GM13977 (cell line): ENCODE data around the gene CRYBB1.

Source experiments
- DNase-seq: peaks from one replicate; pipeline ENCODE4 v3.0.0; 2012; ENCODE audit warnings: low spot score
- in situ Hi-C: fragments of 300-500 bp; cut with MboI; formaldehyde crosslinking; loops from one replicate; pipeline ENCODE4 v1.12.0; 2022; ENCODE audit warnings: low sequenced_read_pairs, low pct_unique_long_range_greater_than_20kb, mixed read lengths, inconsistent platforms; ENCODE audit not compliant: unreplicated experiment
- TF ChIP-seq, protein P1 (sequence below): IDR thresholded peaks from 2 replicates; pipeline ENCODE4 v1.5.1; 2012; ENCODE audit warnings: mild to moderate bottlenecking, control low read depth; ENCODE audit not compliant: insufficient read depth; ENCODE audit errors: extremely low read depth, missing control alignments

Gene CRYBB1

DNA sequence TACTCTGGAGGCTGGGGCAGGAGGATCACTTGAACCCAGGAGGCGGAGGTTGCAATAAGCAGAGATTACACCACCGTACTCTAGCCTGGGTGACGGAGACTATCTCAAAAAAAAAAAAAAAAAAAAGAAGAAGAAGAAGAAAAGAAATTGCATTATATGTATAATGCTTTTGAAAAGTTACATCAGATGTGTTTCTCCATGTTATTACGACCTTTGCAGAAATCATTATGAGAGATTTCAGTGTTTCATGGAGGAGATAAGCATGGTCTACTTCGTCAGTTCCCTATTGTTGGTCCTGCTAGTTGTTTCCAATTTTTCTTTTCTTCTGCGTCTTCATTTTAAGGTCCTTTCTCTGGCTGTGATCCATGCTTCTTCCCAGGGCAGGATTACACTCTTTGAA, 42.5 kb upstream of the CRYBB1 start:
- TF ChIP-seq, protein P1, sequence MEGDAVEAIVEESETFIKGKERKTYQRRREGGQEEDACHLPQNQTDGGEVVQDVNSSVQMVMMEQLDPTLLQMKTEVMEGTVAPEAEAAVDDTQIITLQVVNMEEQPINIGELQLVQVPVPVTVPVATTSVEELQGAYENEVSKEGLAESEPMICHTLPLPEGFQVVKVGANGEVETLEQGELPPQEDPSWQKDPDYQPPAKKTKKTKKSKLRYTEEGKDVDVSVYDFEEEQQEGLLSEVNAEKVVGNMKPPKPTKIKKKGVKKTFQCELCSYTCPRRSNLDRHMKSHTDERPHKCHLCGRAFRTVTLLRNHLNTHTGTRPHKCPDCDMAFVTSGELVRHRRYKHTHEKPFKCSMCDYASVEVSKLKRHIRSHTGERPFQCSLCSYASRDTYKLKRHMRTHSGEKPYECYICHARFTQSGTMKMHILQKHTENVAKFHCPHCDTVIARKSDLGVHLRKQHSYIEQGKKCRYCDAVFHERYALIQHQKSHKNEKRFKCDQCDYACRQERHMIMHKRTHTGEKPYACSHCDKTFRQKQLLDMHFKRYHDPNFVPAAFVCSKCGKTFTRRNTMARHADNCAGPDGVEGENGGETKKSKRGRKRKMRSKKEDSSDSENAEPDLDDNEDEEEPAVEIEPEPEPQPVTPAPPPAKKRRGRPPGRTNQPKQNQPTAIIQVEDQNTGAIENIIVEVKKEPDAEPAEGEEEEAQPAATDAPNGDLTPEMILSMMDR: no peak
- DNase-seq: no peak
- in situ Hi-C loops: no loop called here

DNA sequence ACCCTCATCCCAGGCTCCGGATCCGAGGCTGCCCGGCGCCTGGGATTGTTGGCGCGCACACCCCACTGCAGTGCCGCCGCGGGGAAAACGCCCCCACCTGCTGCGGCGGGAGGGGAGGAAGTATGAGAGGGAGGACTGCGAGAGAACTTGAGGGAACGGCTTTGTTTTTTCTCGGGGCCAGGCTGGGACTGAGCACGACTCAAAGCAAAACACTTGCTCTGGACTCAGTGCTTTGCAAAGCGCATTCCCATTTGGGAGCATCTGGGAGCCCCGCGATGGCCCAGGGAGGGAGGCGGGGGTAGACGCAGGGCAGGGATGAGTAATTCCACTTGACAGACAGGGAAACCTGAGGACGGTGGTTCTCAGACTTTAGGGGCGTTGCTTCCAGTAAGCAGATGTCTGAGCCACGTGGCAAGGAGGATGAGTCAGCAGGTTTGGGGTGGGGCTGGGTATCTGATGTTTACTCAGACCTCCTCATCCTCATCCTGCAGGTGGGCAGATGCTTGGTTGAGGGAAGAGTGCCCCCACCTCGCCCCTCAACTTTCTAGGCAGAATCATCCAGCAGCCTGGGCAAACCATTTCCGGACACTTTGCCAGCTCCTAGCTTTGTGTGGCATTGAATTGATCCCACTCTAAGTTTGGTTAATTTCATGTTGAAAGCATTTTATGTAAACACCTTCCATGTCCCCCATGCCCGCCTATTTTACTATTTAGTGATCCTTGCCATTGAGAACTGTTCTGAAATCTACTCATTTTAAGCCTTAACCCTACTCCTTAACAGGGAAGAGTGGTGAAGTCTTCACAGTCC, 41.0 kb upstream of the CRYBB1 start:
- in situ Hi-C loops: no loop called here
- TF ChIP-seq, protein P1: no peak
- peak; percentile 81 for DNase-seq

DNA sequence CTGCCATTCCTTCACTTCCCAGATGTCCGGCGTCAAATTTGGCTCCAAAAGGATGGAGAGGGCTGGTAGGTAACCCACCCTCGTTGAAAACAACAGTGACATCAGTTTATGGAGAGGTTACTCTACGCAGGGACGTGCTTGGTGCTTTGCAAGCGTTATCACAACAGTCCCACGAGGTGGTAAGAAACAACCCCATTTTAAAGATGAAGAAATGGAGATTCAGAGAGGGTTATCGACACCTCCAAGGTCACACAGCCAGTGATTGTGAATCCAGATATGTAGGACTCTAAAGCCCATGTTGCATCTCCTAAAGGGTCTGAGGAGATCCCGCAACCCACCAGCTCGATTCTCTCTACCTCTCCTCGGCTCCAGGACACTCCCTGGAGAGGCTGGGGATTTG, 40.3 kb upstream of the CRYBB1 start:
- TF ChIP-seq, protein P1: no peak
- peak; percentile 38 for DNase-seq
- in situ Hi-C loops: no loop called here

DNA sequence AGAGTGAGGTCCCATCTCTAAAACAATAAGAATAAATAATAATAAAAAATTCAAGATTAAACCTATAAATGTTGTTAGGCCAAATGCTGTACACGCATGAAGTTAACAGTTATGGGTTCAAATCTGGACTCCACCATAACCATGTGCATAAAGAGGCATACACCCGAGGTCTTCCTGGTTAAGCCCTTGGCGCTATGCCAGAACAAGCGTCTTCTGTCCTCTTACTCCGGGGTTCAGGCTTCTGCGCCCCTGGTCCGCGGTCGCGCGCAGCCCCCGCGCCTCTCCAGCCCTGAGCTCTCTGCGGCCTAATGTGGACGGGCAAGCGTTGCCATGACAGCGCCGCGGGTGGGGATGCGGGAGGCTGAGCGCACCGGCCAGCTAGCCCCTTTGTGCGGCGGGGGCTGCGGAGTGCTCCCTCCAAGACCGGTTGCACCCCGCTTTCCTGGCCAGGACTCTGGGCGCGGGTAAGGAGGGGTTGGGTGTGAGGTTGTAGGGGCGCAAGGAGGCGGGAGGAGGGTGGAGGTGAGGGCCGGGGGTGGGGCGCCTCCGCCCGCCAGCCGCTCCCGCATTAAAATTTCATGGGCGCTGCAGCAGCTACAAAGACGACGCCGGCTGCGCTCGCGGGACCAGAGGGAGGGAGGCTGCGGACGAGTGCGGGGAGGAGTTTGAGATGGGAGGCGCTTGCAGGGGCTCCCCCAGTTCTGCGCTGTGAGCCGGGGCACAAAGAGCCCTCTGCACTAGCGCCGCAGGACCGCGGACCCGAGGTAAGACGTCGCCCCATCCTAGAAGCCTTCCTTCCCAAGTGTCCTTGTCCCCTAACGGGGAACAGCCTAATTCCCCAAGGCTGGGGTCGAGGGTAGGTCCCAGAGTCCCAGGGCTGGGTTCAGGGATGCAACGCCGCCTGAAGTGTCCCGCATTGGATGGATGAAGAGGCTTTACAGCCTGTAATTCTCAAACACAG, 39.3 kb upstream of the CRYBB1 start, which contains the start of gene MIAT:
Gene MIAT (plus strand): TSS at position 698 of the 961 bp plus-strand sequence.
- DNase-seq: peak; percentile 86
- TF ChIP-seq, protein P1: no peak
- in situ Hi-C loops: no loop called here

DNA sequence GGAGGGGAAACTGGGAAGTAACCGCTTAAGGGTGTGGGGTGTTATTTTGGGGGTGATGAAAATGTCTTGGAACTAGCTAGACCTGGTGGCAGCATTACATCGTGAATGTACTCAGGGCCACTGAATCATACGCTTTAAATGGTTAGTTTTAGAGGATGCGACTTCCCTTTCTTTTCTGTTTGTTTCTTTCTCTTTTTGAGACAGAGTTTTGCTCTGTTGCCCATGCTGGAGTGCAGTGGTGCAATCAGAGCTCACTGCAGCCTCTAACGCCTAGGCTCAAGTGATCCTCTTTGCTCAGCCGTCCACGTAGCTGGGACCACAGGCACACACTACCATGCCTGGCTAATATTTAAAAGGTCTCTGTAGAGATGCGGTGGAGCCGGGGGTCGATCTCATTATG, 34.0 kb upstream of the CRYBB1 start:
- TF ChIP-seq, protein P1: no peak
- DNase-seq: no peak
- in situ Hi-C loops: no loop called here

DNA sequence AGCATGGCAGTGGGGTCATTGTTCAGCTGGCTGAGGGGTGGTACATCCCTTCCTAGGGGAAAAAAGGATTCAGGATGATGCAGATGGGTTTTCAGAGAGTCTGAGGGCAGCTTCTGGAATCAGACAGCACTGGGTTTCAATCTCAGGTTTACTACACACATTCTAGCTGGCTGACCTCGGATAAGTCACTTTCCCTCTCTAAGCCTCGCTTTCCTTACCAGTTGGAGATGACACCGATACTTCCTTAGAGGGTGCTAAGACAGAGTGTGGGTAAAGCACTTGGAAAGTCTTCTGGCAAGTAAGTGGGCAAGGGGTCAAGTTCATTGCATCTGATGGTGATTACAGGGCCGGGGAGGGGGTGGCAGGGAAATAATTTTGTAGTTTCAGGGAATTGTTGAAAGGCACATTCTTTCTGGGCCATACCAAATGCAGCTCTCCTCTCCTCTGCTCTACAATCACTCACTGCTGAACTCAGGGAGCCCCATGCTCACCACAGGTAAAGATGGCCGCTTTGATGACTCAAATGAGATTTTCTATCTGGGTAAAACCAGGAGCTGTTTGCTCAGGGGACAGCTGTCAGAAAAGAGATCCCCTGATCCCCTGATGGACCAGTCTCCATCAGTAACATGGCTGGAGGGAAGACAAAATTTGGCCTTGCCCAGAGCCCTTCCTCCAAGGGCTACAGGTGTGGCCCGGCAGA, 33.0 kb upstream of the CRYBB1 start:
- TF ChIP-seq, protein P1: no peak
- peak; percentile 43 for DNase-seq
- in situ Hi-C loops: no loop called here
